HUES48 (cell line): ENCODE measurements around the gene OSBPL3.

ENCODE experiments used
- H3K27ac ChIP-seq: one replicate; pipeline ENCODE4 v1.7.0; 2013; ENCODE audit warnings: low read depth, low read length, inconsistent platforms
- H3K27me3 ChIP-seq: 2 replicates; pipeline ENCODE4 v1.6.1; 2013; ENCODE audit warnings: mild to moderate bottlenecking, low read length; ENCODE audit not compliant: control insufficient read depth, insufficient read depth
- H3K36me3 ChIP-seq: 2 replicates; pipeline ENCODE4 v1.6.1; 2013; ENCODE audit warnings: low read length; ENCODE audit not compliant: control insufficient read depth, insufficient read depth
- H3K4me1 ChIP-seq: 2 replicates; pipeline ENCODE4 v1.6.1; 2013; ENCODE audit warnings: mild to moderate bottlenecking, low read length; ENCODE audit not compliant: control insufficient read depth, insufficient read depth
- H3K4me3 ChIP-seq: 2 replicates; pipeline ENCODE4 v1.5.1; 2013; ENCODE audit warnings: mild to moderate bottlenecking, low read depth, low read length
- H3K9ac ChIP-seq: 2 replicates; pipeline ENCODE4 v1.6.1; 2013; ENCODE audit warnings: mild to moderate bottlenecking, low read depth, low read length, moderate library complexity
- H3K9me3 ChIP-seq: 2 replicates; pipeline ENCODE4 v1.6.1; 2013; ENCODE audit warnings: low read length; ENCODE audit not compliant: control insufficient read depth, insufficient read depth

OSBPL3 gene

GRCh38 chr7:24778543-24779282, 201.3 kb downstream of the OSBPL3 start:
- no peak overlapping the region for H3K9ac ChIP-seq
- no peak overlapping the region for H3K27ac ChIP-seq
- no peaks in the 10 kb centered on the region for H3K27me3 ChIP-seq
- H3K4me1 ChIP-seq: 0 out of 2 replicates have a peak, but pooled peaks cover 3% of the 10 kb centered on the region
- H3K9me3 ChIP-seq: no peaks in the 10 kb centered on the region
- no peak overlapping the region for H3K4me3 ChIP-seq
- no peaks in the 10 kb centered on the region for H3K36me3 ChIP-seq

GRCh38 chr7:24777806-24778205, 202.2 kb downstream of the OSBPL3 start:
- H3K27me3 ChIP-seq: no peaks in the 10 kb centered on the region
- H3K4me3 ChIP-seq: no peak overlapping the region
- H3K9me3 ChIP-seq: no peaks in the 10 kb centered on the region
- H3K27ac ChIP-seq: no peak overlapping the region
- no peaks in the 10 kb centered on the region for H3K36me3 ChIP-seq
- 0 out of 2 replicates have a peak, but pooled peaks cover 3% of the 10 kb centered on the region for H3K4me1 ChIP-seq
- no peak overlapping the region for H3K9ac ChIP-seq

DNA sequence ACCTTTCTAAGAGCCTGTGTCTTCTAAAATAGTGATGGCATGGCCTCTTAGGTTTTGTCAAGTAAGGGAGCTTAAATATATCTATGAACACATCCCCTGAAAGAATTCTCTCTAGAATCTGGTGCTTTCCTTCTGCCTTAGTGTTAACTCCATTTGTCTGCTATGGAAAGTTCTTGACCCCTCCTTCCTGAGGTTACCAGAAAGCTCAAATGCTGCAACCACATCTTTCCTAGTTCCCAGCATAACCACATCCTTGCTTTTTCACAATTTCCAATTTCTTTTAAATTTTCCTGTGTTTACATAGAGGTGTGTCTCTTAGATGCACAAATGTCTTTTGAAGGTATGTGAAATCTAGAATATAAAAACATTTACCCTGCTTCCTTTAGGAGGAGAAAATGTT, 206.3 kb downstream of the OSBPL3 start:
- Histone ChIP-seq H3K4me1 (0 out of 2 replicates have a peak, but pooled peaks cover 3% of the 10 kb centered on the region), H3K9ac (no peak overlapping the region), H3K27me3 (no peaks in the 10 kb centered on the region), H3K27ac (no peak overlapping the region), H3K36me3 (no peaks in the 10 kb centered on the region), H3K9me3 (no peaks in the 10 kb centered on the region), H3K4me3 (no peak overlapping the region)

DNA sequence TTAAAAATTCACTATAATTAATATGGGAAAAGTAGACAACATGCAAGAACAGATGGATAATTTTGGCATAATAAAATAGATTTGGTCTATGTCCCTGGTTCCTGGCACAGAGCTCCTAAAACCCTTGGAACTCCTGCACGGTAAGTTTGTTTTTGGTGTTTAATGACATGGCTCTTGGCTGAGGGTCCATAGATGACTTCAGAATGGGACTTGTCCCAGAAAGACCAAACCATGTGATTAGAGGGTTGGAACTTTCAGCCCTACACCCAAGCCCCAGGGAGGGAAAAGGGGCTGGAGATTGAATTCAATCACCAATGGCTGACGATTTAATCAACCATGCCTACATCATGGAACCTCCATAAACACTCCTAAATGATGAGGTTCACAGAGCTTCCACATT, 210.1 kb downstream of the OSBPL3 start:
- Histone ChIP-seq H3K9ac (no peak overlapping the region), H3K4me3 (no peak overlapping the region)

GRCh38 chr7:24769014-24769830, 210.8 kb downstream of the OSBPL3 start:
- Histone ChIP-seq H3K27ac (no peak overlapping the region), H3K9me3 (no peaks in the 10 kb centered on the region), H3K4me1 (no peaks in the 10 kb centered on the region), H3K36me3 (no peaks in the 10 kb centered on the region), H3K27me3 (no peaks in the 10 kb centered on the region), H3K4me3 (no peak overlapping the region), H3K9ac (no peak overlapping the region)

More for the DNA sequence above, 210.1 kb downstream of the OSBPL3 start:
- H3K36me3 ChIP-seq: no peaks in the 10 kb centered on the region
- no peaks in the 10 kb centered on the region for H3K27me3 ChIP-seq
- 0 out of 2 replicates have a peak, but pooled peaks cover 2% of the 10 kb centered on the region for H3K4me1 ChIP-seq
- no peaks in the 10 kb centered on the region for H3K9me3 ChIP-seq
- H3K27ac ChIP-seq: no peak overlapping the region

DNA sequence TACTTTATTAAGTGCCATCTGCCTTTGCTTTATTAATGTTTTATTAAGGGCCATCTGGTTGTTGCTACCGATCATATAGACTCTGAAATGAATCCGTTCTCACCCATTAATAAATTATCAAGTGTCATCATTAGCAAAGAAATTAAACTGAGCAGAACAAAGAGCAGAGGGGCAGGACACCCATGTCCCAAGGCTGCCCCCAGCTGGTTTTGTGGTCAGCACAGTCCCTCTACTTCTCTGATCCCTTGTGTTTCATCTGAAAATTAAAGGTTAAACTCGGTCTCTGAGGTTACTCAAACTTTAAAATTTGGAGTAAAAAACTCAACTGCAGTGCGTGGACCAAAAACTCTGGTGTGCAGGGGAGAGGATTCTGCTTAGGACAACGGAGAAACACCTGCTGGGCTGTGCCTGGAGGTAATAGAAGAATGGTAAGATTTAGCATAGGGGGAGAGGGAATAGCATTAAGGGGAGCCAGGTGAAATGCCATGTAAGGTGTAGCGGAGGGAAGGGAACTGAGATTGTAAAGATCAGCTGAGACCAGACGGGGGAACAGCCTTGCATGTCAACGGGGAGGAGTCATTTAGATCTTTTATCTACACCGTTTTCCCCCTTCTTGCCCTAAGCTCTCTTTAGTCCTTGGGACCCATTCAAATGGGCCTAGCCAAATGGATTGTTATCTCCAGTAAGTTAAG, 212.0 kb downstream of the OSBPL3 start:
- Histone ChIP-seq H3K9ac (no peak overlapping the region), H3K9me3 (no peaks in the 10 kb centered on the region), H3K36me3 (no peaks in the 10 kb centered on the region), H3K27ac (no peak overlapping the region), H3K27me3 (no peaks in the 10 kb centered on the region), H3K4me3 (no peak overlapping the region), H3K4me1 (no peaks in the 10 kb centered on the region)

GRCh38 chr7:24764972-24765744, 214.8 kb downstream of the OSBPL3 start:
- Histone ChIP-seq H3K27me3 (no peaks in the 10 kb centered on the region; the same call in 1 of the 2 replicates), H3K9me3 (no peaks in the 10 kb centered on the region), H3K4me3 (no peak overlapping the region), H3K27ac (no peak overlapping the region), H3K4me1 (no peaks in the 10 kb centered on the region), H3K9ac (no peak overlapping the region), H3K36me3 (no peaks in the 10 kb centered on the region)

- H3K9me3 ChIP-seq: no peaks in the 10 kb centered on the region
Measured at GRCh38 chr7:24764011-24764410, 216.0 kb downstream of the OSBPL3 start.

GRCh38 chr7:24763303-24763901, 216.6 kb downstream of the OSBPL3 start:
- H3K4me3 ChIP-seq: no peak overlapping the region
- H3K4me1 ChIP-seq: no peaks in the 10 kb centered on the region
- H3K27ac ChIP-seq: no peak overlapping the region
- no peak overlapping the region for H3K9ac ChIP-seq
- peaks cover 9% of the 10 kb centered on the region for H3K27me3 ChIP-seq
- no peaks in the 10 kb centered on the region for H3K9me3 ChIP-seq
- H3K36me3 ChIP-seq: no peaks in the 10 kb centered on the region

More at GRCh38 chr7:24764011-24764410, 216.0 kb downstream of the OSBPL3 start:
- Histone ChIP-seq H3K27me3 (peaks cover 2% of the 10 kb centered on the region), H3K4me3 (no peak overlapping the region), H3K9ac (no peak overlapping the region), H3K27ac (no peak overlapping the region), H3K4me1 (no peaks in the 10 kb centered on the region), H3K36me3 (no peaks in the 10 kb centered on the region)

- H3K9ac ChIP-seq: no peak overlapping the region
- peaks cover 15% of the 10 kb centered on the region for H3K27me3 ChIP-seq
- no peak overlapping the region for H3K4me3 ChIP-seq
- no peaks in the 10 kb centered on the region for H3K9me3 ChIP-seq
- no peaks in the 10 kb centered on the region for H3K4me1 ChIP-seq
- no peak overlapping the region for H3K27ac ChIP-seq
- no peaks in the 10 kb centered on the region for H3K36me3 ChIP-seq
Measured at GRCh38 chr7:24762771-24763170, 217.2 kb downstream of the OSBPL3 start.
